SK-N-DZ (cell line): Measurements from ENCODE around the gene TMEM214.

ENCODE experiments used
- DNase-seq: peaks from one replicate; pipeline ENCODE4 v3.0.0-alpha.2; 2015; ENCODE audit warnings: low spot score

Gene TMEM214

DNA sequence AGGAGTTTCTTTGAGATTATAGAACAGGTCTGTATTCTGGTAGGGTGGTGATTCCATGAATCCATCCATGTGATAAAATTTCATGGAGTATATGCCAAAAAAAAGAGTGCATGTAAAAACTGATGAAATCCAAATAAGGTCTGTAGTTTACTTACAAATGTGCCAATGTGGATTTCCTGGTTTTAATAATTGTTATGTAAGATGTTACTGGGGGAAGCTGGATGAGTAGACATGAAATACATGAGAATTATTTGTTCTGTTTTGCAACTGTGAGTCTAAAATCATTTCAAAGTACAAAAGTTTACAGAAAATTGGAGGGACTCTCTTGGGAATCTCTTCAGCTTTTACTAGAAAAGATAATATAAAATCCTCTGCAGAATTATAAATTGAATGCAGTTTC is 23.7 kb upstream of the TMEM214 start:
- no peak for DNase-seq

- no peak for DNase-seq
Observed at GRCh38 chr2:27009716-27010115, 23.0 kb upstream of the TMEM214 start.

DNA sequence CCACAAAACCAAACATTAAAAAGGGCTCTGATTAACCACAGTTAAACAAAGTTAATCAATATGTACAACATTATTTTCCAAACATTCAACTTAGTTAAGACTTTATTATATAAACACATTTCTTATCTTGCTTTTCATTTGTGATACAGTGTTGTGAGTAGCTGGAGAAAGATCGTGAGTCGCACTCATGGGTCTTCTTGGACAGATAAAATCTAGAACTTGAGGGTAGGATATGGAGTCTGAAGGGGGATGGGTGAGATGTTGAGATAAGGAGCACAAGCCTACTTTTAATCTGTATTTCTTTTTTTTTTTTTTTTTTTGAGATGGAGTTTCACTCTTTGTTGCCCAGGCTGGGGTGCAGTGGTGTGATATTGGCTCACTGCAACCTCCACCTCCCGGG is 22.6 kb upstream of the TMEM214 start:
- no peak for DNase-seq

- no peak for DNase-seq
Observed at GRCh38 chr2:27013738-27014137, 19.0 kb upstream of the TMEM214 start.

GRCh38 chr2:27014771-27015433 is 17.9 kb upstream of the TMEM214 start:
- no peak for DNase-seq

DNA sequence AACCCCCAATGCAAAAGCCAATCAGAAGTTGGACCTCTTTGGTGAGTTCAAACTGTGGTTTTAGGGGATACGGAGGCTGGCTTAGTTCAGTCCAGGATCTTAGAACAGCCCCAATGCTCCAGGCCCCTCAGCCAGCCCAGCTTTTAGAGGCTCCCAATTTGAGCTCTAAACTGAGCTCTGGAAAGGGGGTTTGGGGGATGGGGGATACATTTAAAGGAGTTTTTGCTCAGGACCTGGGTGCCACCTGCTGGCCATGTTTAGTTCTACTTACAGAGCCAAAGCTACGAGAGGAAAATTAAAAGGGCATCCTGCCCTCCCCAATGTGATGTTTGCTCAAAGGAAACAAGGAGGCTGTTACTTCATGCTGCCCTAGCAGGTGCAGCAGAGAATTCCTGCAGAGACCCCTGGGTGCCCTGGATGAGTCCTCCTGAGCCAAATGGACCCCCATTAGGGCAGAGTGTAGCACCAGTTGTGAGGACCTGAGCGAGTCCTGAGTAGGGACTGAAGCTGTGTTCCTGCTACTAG is 15.9 kb upstream of the TMEM214 start:
- DNase-seq: peak; percentile 57

DNA sequence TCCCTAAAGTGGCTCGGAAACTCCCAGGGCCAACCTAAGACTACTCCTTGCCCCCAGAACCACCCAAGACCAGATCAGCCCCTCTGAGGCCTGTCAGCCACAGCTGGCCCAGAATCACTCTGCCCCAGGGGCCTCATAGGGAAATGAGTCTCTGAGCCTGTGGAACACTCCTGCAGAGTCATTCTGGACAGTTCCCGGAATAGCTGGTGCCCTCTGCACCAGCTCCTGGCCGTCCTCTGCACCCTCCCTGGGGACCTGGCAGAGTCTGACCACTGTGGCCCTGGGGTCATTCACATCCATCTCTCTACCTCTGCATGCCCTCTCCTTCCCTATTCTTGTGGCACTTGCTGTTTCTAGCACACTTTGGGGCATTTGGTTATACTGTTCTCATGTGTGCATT is 14.6 kb upstream of the TMEM214 start:
- no peak for DNase-seq

GRCh38 chr2:27019459-27019858 is 13.3 kb upstream of the TMEM214 start:
- DNase-seq: no peak

- no peak for DNase-seq
Observed at GRCh38 chr2:27019931-27020855, 12.6 kb upstream of the TMEM214 start.

DNA sequence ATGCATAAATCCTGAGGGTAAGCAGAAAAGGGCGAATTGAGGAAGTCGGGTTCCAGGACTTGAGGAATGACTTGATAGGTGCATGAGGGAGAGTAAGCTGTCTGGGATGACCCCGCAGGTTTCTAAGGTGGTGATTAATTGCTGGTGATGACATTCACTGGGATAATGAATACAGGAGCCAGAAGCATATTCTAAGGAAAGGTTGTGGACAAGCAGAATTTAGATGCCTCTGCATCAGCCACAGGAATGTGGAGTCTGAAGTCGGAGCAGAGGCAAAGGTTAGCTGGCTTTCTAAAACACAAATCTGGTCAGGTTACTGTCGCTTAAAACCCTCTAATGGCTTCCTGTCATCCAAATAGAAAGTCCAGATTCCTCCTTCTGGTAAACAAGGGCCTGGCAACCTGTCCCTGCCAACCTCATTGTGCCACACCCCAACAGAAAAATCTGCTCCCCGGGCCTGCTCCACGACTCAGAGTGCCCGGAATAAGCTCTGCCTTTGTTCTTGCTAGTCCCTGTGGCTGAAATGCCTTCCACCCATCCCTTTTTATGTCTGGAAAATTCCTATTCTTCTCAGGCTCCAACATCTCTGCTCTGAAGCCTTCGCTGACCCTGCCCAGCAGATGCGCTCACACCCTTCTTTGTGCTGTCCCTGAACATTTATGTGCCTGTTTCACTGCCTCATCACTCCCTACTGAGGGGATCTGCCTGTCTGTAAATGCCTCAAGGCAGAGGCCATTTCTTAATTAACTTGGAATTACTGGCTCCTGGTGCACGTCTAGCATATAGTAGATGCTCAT is 11.3 kb upstream of the TMEM214 start:
- DNase-seq: no peak

GRCh38 chr2:27023740-27024139 is 9.0 kb upstream of the TMEM214 start:
- no peak for DNase-seq

DNA sequence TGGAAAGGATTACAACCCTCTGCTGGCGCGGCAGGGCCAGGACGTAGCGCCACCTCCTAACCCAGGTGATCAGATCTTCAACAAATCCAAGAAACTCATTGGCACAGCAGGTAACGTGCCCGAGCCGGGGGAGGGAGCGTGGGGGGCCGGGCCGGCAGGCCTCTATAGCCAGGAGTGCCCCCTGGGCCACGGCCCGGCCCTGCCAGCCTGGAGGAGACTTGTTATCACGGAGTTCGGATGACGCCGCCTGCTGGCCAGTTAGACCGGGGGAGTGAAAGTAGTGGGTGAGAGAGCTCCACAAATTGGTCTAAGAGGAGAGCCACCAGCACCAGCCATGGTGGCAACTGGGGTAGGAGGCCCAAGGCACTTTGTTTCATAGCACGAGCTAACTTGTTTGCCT is 8.6 kb upstream of the TMEM214 start:
- DNase-seq: no peak

DNA sequence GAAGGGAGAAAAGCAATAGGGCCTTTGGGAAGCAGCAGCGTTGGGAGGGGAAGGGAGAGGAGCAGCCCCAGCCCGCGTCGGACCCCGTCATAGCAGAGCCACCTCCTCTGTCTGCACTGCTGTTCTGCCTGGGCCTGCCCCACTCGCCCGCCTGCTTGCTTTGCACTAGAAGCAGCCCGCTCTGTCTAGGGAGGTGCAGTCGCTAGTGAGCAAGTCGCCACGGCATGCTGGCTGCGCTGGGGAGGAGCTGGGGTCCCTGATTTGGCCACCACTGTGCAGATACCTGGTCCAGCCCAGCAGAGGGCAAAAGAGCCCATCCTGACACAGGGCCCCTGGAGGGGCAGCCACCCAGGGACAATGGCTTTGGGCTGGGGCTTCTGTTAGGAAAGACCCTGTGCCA is 8.0 kb upstream of the TMEM214 start:
- no peak for DNase-seq

DNA sequence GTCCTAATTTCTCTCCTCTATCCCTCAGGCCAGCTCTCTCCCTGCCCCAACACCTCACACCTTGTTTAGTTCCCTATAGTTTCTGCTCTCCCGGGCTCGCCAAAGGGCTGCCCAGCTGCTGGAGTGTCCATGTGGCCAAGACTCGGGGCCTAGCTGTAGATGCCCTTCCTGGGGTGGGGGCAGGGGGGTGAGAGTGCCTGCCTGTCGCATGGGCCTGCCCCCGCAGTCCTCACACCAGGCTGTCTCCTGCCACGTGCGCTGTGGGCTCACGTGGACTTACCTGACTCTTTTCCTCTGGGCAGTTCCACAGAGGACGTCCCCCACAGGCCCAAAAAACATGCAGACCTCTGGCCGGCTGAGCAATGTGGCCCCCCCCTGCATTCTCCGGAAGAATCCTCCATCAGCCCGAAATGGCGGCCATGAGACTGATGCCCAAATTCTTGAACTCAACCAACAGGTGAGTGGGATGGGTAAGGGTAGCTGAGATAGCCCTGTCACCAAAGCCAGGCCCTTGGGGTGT is 7.4 kb upstream of the TMEM214 start:
- DNase-seq: no peak

DNA sequence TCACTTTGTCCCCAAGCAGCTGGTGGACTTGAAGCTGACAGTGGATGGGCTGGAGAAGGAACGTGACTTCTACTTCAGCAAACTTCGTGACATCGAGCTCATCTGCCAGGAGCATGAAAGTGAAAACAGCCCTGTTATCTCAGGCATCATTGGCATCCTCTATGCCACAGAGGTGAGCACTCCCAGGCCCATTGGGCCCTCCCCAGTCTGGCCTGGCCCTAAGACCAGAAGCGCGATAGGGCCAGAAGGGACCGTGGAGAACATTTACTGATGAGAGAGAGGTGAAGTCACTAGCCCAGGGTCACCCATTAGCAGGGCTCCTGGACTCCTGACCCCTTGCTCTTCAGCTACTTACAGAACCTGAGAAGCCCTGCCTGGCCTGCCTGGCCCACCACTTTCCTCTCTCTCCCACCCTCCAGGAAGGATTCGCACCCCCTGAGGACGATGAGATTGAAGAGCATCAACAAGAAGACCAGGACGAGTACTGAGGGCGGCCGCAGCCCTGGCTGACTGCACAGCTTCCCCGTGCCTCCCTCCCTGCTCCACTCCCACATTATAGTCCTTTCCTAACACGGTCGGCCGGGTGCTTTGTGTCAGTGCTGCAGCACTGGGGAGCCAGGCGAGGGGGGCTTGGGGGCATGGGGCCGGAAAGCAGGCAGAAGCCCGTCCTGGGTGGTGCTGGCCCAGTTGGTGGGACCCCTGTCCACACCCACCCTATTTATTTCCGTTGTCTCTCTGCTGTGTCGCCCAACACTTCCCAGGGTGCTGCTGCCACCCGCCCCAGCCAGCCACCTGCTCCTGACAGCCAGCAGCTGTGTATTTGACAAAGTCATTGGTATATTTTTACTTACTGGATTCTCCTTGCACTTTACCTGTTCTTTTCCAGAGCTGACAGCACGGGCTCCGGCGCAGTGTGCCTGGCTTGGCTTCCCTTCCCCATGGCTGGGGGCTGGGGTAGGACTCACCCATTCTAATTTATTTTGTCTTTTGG is 6.6 kb upstream of the TMEM214 start:
- no peak for DNase-seq

DNA sequence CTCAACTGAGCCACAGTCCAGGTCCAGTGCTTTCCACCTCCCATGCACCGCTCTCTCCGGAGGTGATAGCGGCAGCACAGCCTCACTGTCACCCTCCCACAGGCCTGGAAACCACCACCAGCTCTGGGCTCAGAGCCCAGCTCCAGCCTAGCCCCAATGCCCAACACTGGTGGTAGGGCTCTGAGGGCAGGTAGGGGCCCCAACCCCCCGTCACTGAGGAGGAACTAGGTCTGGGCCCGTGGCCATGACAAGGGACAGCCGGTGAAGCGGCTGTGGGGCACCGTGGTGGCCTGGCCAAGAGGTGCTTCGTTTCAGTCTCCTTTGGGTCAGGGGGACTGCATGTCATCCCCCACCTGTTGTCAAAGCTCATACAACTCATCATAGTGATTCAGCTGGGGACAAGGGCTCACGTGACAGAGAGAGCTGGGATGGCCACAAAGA is 5.5 kb upstream of the TMEM214 start:
- no peak for DNase-seq

GRCh38 chr2:27029051-27029450 is 3.7 kb upstream of the TMEM214 start:
- DNase-seq: no peak

DNA sequence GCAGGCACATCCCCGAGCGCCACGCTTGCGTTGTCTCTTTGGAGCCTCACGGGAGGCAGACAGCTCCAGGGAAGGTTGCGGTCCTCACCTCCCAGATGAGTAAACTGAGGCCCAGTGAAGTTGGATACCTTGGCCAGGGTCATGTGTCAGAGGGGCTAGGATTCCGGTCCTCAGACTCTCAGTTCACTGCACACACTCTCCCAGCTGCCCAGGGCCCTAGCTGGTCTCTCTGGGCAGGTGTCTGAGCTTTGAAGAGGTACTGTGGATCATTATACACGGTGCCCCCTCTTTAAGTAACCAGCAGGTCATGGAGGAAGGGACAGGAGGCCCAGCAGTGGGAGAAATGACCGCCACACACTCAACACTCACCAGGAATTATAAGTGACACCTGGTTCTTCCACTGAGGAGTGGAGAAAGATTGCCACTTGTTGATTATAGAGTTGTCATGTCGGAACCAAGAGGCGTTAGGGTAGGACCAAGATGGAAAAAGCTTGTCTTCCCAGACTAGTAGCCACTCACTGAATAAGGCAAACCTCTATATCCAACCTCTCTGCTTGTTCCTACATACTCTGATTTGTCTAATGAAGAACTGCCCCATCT is 588 bp downstream of the TMEM214 start:
- peak; percentile 12 for DNase-seq

GRCh38 chr2:27038012-27038411 is 5.2 kb downstream of the TMEM214 start:
- DNase-seq: no peak
